ENCODE measurements around the gene HLA-DMA.

DNA sequence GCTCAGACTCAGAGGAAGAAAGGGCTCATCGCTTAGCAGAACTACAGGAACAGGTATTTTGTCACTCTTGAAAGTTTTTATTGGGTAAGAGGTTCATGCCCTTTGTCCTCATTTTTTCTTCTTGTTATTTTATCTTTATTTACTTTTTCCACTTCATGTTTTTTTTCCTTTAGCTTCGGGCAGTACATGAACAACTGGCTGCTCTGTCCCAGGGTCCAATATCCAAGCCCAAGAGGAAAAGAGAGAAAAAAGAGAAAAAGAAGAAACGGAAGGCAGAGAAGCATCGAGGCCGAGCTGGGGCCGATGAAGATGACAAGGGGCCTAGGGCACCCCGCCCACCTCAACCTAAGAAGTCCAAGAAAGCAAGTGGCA is 25.0 kb upstream of the HLA-DMA start:
- TF ChIP-seq POLR2A (IDR thresholded peaks at IDR 0.05), result no peak
- TF ChIP-seq, protein P1, sequence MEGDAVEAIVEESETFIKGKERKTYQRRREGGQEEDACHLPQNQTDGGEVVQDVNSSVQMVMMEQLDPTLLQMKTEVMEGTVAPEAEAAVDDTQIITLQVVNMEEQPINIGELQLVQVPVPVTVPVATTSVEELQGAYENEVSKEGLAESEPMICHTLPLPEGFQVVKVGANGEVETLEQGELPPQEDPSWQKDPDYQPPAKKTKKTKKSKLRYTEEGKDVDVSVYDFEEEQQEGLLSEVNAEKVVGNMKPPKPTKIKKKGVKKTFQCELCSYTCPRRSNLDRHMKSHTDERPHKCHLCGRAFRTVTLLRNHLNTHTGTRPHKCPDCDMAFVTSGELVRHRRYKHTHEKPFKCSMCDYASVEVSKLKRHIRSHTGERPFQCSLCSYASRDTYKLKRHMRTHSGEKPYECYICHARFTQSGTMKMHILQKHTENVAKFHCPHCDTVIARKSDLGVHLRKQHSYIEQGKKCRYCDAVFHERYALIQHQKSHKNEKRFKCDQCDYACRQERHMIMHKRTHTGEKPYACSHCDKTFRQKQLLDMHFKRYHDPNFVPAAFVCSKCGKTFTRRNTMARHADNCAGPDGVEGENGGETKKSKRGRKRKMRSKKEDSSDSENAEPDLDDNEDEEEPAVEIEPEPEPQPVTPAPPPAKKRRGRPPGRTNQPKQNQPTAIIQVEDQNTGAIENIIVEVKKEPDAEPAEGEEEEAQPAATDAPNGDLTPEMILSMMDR (IDR thresholded peaks at IDR 0.05), result no peak

Data from body of pancreas (tissue), 4 donors.